Measurements from ENCODE around the gene RPL11.

RPL11 gene

GRCh38 chr1:23709229-23709628, 17.6 kb downstream of the RPL11 start:
- TF ChIP-seq CTCF (IDR thresholded peaks at IDR 0.05; ENCODE audit: low read depth, low read length), result no peak
- in situ Hi-C loops (cut with HindIII; ENCODE audit: low sequenced_read_pairs), result no loop called here
- H3K4me3 ChIP-seq (ENCODE audit: low read depth, low read length), result no peak overlapping the region
- DNase-seq (ENCODE audit: low read depth, low spot score), result no peak

GRCh38 chr1:23718482-23718881, 26.9 kb downstream of the RPL11 start:
- no peak overlapping the region for H3K4me3 ChIP-seq (ENCODE audit: low read depth, low read length)
- in situ Hi-C loops (cut with HindIII; ENCODE audit: low sequenced_read_pairs), result no loop called here

GRCh38 chr1:23719162-23719820, 27.7 kb downstream of the RPL11 start:
- DNase-seq (ENCODE audit: low read depth, low spot score), result peak; percentile 43
- H3K4me3 ChIP-seq (ENCODE audit: low read depth, low read length), result no peak overlapping the region
- no peak for TF ChIP-seq CTCF (IDR thresholded peaks at IDR 0.05; ENCODE audit: low read depth, low read length)
- in situ Hi-C loops (cut with HindIII; ENCODE audit: low sequenced_read_pairs), result no loop called here

More at GRCh38 chr1:23718482-23718881, 26.9 kb downstream of the RPL11 start:
- DNase-seq (ENCODE audit: low read depth, low spot score), result peak; percentile 23
- TF ChIP-seq CTCF (IDR thresholded peaks at IDR 0.05; ENCODE audit: low read depth, low read length), result peak; percentile 60

GRCh38 chr1:23720256-23720995, 28.8 kb downstream of the RPL11 start:
- in situ Hi-C loops (cut with HindIII; ENCODE audit: low sequenced_read_pairs), result no loop called here
- DNase-seq (ENCODE audit: low read depth, low spot score), result no peak
- H3K4me3 ChIP-seq (ENCODE audit: low read depth, low read length), result no peak overlapping the region
- no peak for TF ChIP-seq CTCF (IDR thresholded peaks at IDR 0.05; ENCODE audit: low read depth, low read length)

GRCh38 chr1:23722652-23723051, 31.0 kb downstream of the RPL11 start:
- DNase-seq (ENCODE audit: low read depth, low spot score), result no peak
- H3K4me3 ChIP-seq (ENCODE audit: low read depth, low read length), result no peak overlapping the region
- in situ Hi-C loops (cut with HindIII; ENCODE audit: low sequenced_read_pairs), result no loop called here
- no peak for TF ChIP-seq CTCF (IDR thresholded peaks at IDR 0.05; ENCODE audit: low read depth, low read length)

GRCh38 chr1:23726686-23727085, 35.1 kb downstream of the RPL11 start:
- DNase-seq (ENCODE audit: low read depth, low spot score), result no peak
- no peak for TF ChIP-seq CTCF (IDR thresholded peaks at IDR 0.05; ENCODE audit: low read depth, low read length)
- in situ Hi-C loops (cut with HindIII; ENCODE audit: low sequenced_read_pairs), result no loop called here
- no peak overlapping the region for H3K4me3 ChIP-seq (ENCODE audit: low read depth, low read length)
